Measurements from ENCODE around the gene HAO1.

DNA sequence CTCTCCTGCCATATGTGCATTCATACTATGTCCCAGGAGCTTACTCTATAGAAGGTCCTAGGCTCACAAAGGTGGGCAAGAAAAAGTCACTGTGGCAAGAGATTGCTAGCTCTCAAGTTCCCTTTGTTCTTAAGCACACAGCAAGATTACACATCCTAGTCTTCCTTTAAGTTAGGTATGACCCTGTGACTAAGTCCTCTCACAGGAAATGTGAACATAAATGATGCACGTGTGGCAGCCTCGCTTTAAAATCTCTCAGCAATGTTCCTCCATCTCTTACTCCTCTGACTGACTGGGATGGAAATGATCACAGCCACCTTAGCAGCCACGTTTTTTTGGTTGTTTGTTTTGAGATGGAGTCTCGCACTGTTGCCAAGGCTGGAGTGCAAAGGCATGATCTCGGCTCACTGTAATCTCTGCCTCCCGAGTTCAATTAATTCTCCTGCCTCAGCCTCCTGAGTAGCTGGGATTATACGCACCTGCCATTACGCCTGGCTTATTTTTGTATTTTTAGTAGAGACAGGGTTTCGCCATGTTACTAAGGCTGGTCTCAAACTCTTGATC lies 35.7 kb upstream of the HAO1 start:
- TF ChIP-seq CTCF (IDR thresholded peaks at IDR 0.05; ENCODE audit: poor library complexity) (no peak), EZH2phosphoT487 (IDR thresholded peaks at IDR 0.05; ENCODE audit: low read depth, severe bottlenecking, unreplicated experiment) (no peak)
